Measurements from ENCODE around the gene GART. TPM values are rescaled to one million over a fixed set of nuclear protein-coding genes. Genes with fewer than 3 reads are reported as not detected.
A peak's percentile ranks its signal among the peaks of the same experiment; 100 is the strongest.

The GART gene
- total and polyA plus RNA-seq, 10 of the 15 experiments (the other 5 are each of a cell fraction or from before 2014, with no cell fraction given) = 44.7 to 178 (median 106) TPM

DNA sequence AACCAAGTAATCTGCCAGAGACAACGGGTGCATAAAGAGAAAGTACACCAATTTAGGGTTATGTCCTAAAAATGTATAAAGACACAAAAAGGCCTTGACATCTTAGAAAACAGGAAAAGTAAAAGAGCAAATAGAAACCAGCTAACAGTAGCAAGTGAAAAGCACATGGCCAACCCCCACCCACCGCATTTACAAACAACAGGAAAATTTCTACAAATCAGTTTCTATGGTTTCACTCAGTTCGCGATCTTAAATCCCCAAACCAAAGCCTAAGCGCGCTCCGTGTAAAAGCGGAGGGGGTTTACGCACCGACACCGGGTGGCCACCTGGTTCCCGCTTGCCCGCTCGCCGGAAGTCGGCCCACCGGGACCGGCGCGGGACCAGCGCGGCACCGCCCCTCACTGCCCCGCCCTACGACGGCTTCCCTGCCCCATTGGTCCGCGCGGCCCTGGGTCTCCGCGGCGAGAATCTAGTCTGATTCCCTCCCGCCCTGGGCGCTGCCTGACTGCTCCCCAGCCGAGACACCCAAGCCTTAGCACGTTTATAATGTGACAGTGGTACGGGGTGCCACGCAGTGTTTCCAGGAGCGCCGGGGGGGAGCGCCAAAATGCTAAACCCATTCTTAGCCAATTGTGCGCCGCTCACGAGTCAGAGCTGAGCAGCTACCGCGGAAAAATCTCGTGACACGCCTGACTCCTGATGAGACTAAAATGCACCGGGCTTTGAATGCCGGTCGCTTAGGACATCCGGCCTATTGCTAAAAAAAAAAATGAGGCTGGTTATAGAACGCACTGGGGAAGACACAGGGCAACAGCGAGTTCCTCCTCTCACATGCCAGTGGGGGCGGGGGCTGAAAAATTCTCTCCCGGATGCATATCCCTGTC is at the start of gene GART (continued):
- TF ChIP-seq NR2F1 (conservative IDR thresholded peaks at IDR 0.05) (no peak), SIN3A (IDR thresholded peaks at IDR 0.05; ENCODE audit: low read depth, low read length) (peak; percentile 78; the same call in 1 of the 2 replicates), MYC (IDR thresholded peaks at IDR 0.05; ENCODE audit: insufficient read depth, insufficient read length, insufficient replicate concordance, low read length, severe bottlenecking) (peak; percentile 80), MTA3 (IDR thresholded peaks at IDR 0.05; ENCODE audit: borderline replicate concordance, low read length) (no peak), POLR2A (IDR thresholded peaks at IDR 0.05; ENCODE audit: low read depth, low read length) (peak; percentile 61), BACH1 (IDR thresholded peaks at IDR 0.05; ENCODE audit: borderline replicate concordance) (no peak; the same call in 1 of the 2 replicates), IKZF2 (IDR thresholded peaks at IDR 0.05) (no peak), RAD51 (IDR thresholded peaks at IDR 0.05) (0 out of 2 replicates have a peak, but pooled peaks have one; percentile 25), ZNF24 (IDR thresholded peaks at IDR 0.05) (no peak), NFYA (IDR thresholded peaks at IDR 0.05; ENCODE audit: borderline replicate concordance, low read depth, low read length) (no peak), SMAD5 (IDR thresholded peaks at IDR 0.05; ENCODE audit: low read depth) (peak; percentile 40; the same call in 1 of the 2 replicates), TCF12 (IDR thresholded peaks at IDR 0.05; ENCODE audit: low read depth, low read length) (peak; percentile 65), TCF3 (IDR thresholded peaks at IDR 0.05; ENCODE audit: borderline replicate concordance, insufficient read depth, low read depth, low read length) (peak; percentile 80; the same call in 1 of the 2 replicates), ZNF622 (IDR thresholded peaks at IDR 0.05) (no peak), GATAD2B (conservative IDR thresholded peaks at IDR 0.05; ENCODE audit: low read depth) (no peak; the same call in 1 of the 2 replicates), RUNX3 (IDR thresholded peaks at IDR 0.05; ENCODE audit: low read length) (peak; percentile 34), PML (IDR thresholded peaks at IDR 0.05; ENCODE audit: low read length) (peak; percentile 86), MXI1 (IDR thresholded peaks at IDR 0.05; ENCODE audit: low read depth, low read length) (peak; percentile 94), NFYB (IDR thresholded peaks at IDR 0.05; ENCODE audit: insufficient read depth, low read depth, low read length) (peak; percentile 65; the same call in 1 of the 2 replicates), SMAD1 (IDR thresholded peaks at IDR 0.05; ENCODE audit: low read depth, partially characterized antibody) (no peak), TARDBP (IDR thresholded peaks at IDR 0.05; ENCODE audit: borderline replicate concordance) (no peak; the same call in 1 of the 2 replicates), YY1 (IDR thresholded peaks at IDR 0.05; ENCODE audit: low read depth, low read length) (0 out of 2 replicates have a peak, but pooled peaks have one; percentile 0), NRF1 (conservative IDR thresholded peaks at IDR 0.05; ENCODE audit: low read depth, low read length) (no peak), KAT2A (conservative IDR thresholded peaks at IDR 0.05; ENCODE audit: control insufficient read depth, low read depth, low read length) (no peak), RCOR1 (conservative IDR thresholded peaks at IDR 0.05; ENCODE audit: low read depth, low read length) (no peak)
- TF ChIP-seq, protein P1, sequence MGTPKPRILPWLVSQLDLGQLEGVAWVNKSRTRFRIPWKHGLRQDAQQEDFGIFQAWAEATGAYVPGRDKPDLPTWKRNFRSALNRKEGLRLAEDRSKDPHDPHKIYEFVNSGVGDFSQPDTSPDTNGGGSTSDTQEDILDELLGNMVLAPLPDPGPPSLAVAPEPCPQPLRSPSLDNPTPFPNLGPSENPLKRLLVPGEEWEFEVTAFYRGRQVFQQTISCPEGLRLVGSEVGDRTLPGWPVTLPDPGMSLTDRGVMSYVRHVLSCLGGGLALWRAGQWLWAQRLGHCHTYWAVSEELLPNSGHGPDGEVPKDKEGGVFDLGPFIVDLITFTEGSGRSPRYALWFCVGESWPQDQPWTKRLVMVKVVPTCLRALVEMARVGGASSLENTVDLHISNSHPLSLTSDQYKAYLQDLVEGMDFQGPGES (IDR thresholded peaks at IDR 0.05) = no peak
- TF ChIP-seq, protein P2, sequence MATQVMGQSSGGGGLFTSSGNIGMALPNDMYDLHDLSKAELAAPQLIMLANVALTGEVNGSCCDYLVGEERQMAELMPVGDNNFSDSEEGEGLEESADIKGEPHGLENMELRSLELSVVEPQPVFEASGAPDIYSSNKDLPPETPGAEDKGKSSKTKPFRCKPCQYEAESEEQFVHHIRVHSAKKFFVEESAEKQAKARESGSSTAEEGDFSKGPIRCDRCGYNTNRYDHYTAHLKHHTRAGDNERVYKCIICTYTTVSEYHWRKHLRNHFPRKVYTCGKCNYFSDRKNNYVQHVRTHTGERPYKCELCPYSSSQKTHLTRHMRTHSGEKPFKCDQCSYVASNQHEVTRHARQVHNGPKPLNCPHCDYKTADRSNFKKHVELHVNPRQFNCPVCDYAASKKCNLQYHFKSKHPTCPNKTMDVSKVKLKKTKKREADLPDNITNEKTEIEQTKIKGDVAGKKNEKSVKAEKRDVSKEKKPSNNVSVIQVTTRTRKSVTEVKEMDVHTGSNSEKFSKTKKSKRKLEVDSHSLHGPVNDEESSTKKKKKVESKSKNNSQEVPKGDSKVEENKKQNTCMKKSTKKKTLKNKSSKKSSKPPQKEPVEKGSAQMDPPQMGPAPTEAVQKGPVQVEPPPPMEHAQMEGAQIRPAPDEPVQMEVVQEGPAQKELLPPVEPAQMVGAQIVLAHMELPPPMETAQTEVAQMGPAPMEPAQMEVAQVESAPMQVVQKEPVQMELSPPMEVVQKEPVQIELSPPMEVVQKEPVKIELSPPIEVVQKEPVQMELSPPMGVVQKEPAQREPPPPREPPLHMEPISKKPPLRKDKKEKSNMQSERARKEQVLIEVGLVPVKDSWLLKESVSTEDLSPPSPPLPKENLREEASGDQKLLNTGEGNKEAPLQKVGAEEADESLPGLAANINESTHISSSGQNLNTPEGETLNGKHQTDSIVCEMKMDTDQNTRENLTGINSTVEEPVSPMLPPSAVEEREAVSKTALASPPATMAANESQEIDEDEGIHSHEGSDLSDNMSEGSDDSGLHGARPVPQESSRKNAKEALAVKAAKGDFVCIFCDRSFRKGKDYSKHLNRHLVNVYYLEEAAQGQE (IDR thresholded peaks at IDR 0.05; ENCODE audit: low read depth, low read length) = no peak
- TF ChIP-seq, protein P3, sequence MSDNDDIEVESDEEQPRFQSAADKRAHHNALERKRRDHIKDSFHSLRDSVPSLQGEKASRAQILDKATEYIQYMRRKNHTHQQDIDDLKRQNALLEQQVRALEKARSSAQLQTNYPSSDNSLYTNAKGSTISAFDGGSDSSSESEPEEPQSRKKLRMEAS (IDR thresholded peaks at IDR 0.05; ENCODE audit: low read depth, low read length) = peak; percentile 83

Data from GM12878 (cell line).